ENCODE data around the gene CORIN.

DNA sequence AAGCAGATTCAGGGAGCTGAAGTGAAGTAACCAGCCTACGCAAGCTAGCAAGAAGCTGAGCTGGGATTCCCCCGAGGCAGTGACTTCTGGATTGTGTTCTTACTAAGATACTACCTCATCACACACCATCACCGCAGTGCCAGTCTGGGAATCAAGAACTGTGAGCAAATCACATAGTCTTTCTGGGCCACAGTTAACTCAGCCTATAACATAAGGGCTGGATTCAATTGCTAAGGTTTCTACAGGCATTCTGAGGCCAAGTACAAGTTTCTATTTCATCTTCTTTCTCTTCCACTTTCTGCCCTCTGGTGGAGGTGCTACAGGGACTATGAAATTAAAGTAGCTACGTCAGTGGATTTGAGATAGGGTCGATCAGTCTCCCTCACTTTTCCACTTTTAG, 1.4 kb upstream of the CORIN start:
- TF ChIP-seq CTCF (tag by site-specific recombination; IDR thresholded peaks at IDR 0.05) (no peak), ZNF548 (tag by site-specific recombination; IDR thresholded peaks at IDR 0.05) (no peak), ZSCAN16 (tag by site-specific recombination; IDR thresholded peaks at IDR 0.05) (no peak), ZNF112 (tag by site-specific recombination; IDR thresholded peaks at IDR 0.05) (no peak), ZNF449 (tag by site-specific recombination; IDR thresholded peaks at IDR 0.05) (no peak), ZNF843 (tag by site-specific recombination; IDR thresholded peaks at IDR 0.05) (no peak), ZFP3 (tag by site-specific recombination; IDR thresholded peaks at IDR 0.05; ENCODE audit: low read depth) (no peak), WT1 (tag by site-specific recombination; IDR thresholded peaks at IDR 0.05) (no peak)
- TF ChIP-seq, protein P1, sequence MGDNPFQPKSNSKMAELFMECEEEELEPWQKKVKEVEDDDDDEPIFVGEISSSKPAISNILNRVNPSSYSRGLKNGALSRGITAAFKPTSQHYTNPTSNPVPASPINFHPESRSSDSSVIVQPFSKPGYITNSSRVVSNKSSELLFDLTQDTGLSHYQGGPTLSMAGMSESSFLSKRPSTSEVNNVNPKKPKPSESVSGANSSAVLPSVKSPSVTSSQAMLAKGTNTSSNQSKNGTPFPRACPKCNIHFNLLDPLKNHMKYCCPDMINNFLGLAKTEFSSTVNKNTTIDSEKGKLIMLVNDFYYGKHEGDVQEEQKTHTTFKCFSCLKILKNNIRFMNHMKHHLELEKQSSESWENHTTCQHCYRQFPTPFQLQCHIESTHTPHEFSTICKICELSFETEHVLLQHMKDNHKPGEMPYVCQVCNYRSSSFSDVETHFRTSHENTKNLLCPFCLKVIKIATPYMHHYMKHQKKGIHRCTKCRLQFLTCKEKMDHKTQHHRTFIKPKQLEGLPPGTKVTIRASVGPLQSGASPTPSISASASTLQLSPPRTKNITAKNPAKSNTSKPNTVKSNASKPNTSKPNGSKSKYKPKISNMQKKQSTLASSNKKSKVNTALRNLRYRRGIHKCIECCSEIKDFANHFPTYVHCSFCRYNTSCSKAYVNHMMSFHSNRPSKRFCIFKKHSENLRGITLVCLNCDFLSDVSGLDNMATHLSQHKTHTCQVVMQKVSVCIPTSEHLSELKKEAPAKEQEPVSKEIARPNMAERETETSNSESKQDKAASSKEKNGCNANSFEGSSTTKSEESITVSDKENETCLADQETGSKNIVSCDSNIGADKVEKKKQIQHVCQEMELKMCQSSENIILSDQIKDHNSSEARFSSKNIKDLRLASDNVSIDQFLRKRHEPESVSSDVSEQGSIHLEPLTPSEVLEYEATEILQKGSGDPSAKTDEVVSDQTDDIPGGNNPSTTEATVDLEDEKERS (tag by site-specific recombination; IDR thresholded peaks at IDR 0.05): no peak
- TF ChIP-seq, protein P2, sequence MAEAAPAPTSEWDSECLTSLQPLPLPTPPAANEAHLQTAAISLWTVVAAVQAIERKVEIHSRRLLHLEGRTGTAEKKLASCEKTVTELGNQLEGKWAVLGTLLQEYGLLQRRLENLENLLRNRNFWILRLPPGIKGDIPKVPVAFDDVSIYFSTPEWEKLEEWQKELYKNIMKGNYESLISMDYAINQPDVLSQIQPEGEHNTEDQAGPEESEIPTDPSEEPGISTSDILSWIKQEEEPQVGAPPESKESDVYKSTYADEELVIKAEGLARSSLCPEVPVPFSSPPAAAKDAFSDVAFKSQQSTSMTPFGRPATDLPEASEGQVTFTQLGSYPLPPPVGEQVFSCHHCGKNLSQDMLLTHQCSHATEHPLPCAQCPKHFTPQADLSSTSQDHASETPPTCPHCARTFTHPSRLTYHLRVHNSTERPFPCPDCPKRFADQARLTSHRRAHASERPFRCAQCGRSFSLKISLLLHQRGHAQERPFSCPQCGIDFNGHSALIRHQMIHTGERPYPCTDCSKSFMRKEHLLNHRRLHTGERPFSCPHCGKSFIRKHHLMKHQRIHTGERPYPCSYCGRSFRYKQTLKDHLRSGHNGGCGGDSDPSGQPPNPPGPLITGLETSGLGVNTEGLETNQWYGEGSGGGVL (tag by site-specific recombination; IDR thresholded peaks at IDR 0.05): no peak
- TF ChIP-seq, protein P3, sequence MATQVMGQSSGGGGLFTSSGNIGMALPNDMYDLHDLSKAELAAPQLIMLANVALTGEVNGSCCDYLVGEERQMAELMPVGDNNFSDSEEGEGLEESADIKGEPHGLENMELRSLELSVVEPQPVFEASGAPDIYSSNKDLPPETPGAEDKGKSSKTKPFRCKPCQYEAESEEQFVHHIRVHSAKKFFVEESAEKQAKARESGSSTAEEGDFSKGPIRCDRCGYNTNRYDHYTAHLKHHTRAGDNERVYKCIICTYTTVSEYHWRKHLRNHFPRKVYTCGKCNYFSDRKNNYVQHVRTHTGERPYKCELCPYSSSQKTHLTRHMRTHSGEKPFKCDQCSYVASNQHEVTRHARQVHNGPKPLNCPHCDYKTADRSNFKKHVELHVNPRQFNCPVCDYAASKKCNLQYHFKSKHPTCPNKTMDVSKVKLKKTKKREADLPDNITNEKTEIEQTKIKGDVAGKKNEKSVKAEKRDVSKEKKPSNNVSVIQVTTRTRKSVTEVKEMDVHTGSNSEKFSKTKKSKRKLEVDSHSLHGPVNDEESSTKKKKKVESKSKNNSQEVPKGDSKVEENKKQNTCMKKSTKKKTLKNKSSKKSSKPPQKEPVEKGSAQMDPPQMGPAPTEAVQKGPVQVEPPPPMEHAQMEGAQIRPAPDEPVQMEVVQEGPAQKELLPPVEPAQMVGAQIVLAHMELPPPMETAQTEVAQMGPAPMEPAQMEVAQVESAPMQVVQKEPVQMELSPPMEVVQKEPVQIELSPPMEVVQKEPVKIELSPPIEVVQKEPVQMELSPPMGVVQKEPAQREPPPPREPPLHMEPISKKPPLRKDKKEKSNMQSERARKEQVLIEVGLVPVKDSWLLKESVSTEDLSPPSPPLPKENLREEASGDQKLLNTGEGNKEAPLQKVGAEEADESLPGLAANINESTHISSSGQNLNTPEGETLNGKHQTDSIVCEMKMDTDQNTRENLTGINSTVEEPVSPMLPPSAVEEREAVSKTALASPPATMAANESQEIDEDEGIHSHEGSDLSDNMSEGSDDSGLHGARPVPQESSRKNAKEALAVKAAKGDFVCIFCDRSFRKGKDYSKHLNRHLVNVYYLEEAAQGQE (tag by site-specific recombination; IDR thresholded peaks at IDR 0.05): no peak
